HepG2 (cell line): ENCODE data around the gene COX4I2. TPM values are rescaled to one million over a fixed set of nuclear protein-coding genes. Genes with fewer than 3 reads are reported as not detected.

Source experiments
- AGO2 ChIP-seq: fragments of 200-400 bp; formaldehyde crosslinking; optimal IDR thresholded peaks from 2 replicates; pipeline ENCODE3; 2017; ENCODE audit warnings: mild to moderate bottlenecking, low read depth, low read length, moderate library complexity
- ARID4A ChIP-seq: sonication (generic); formaldehyde crosslinking; IDR thresholded peaks from 2 replicates; pipeline ENCODE4 v1.5.0; 2020; ENCODE audit warnings: mild to moderate bottlenecking, missing genetic modification reagents, borderline replicate concordance
- CEBPB ChIP-seq: IDR thresholded peaks from 2 replicates; pipeline ENCODE4 v1.6.1; 2011; ENCODE audit warnings: low read depth, low read length, improper control_type of control experiment, borderline replicate concordance
- HNF4G ChIP-seq, 2 experiments: sonication (generic) in 1 of 2; formaldehyde crosslinking in 1 of 2; IDR thresholded peaks; 2 replicates each; pipeline versions ENCODE4 v1.4.0 to v1.6.1; 2011 to 2020; ENCODE audit warnings: borderline replicate concordance in 2 of 2, low read depth in 2 of 2, mild to moderate bottlenecking in 2 of 2, low read length in 1 of 2, missing genetic modification reagents in 1 of 2, moderate library complexity in 1 of 2
- HOXA3 ChIP-seq: sonication (generic); formaldehyde crosslinking; IDR thresholded peaks from 2 replicates; pipeline ENCODE4 v1.5.0; 2020; ENCODE audit warnings: missing genetic modification reagents
- NFYC ChIP-seq: IDR thresholded peaks from 2 replicates; pipeline ENCODE4 v1.6.1; 2016; ENCODE audit warnings: missing genetic modification reagents, missing compliant biosample characterization
- POLR2AphosphoS5 ChIP-seq: IDR thresholded peaks from 2 replicates; pipeline ENCODE4 v1.6.1; 2012; ENCODE audit warnings: low read depth, low read length
- RBM22 ChIP-seq: fragments of 200-400 bp; formaldehyde crosslinking; optimal IDR thresholded peaks from 2 replicates; pipeline ENCODE3; 2017; ENCODE audit warnings: mild to moderate bottlenecking, low read length, moderate library complexity
- RBM39 ChIP-seq: fragments of 200-400 bp; formaldehyde crosslinking; IDR thresholded peaks from one replicate; pipeline ENCODE4 v1.6.1; 2018; ENCODE audit warnings: antibody characterized with exemption, mild to moderate bottlenecking, low read depth, low read length; ENCODE audit not compliant: poor library complexity, severe bottlenecking
- STAT5B ChIP-seq: sonication (generic); formaldehyde crosslinking; IDR thresholded peaks from 2 replicates; pipeline ENCODE4 v1.4.0; 2020; ENCODE audit warnings: missing genetic modification reagents
- TFAP4 ChIP-seq: sonication (generic); IDR thresholded peaks from 2 replicates; pipeline ENCODE4 v1.6.1; 2016; ENCODE audit warnings: low read depth, borderline replicate concordance
- ZIK1 ChIP-seq: sonication (generic); formaldehyde crosslinking; IDR thresholded peaks from 2 replicates; pipeline ENCODE4 v1.5.0; 2020; ENCODE audit warnings: mild to moderate bottlenecking, low read depth, missing genetic modification reagents, borderline replicate concordance
- ZNF207 ChIP-seq: fragments of 450-650 bp; IDR thresholded peaks from 2 replicates; pipeline ENCODE4 v1.6.1; 2016; ENCODE audit warnings: antibody characterized with exemption, borderline replicate concordance
- ZNF230 ChIP-seq: sonication (generic); formaldehyde crosslinking; IDR thresholded peaks from 2 replicates; pipeline ENCODE4 v1.4.0; 2020; ENCODE audit warnings: mild to moderate bottlenecking, missing genetic modification reagents
- ZNF343 ChIP-seq: sonication (generic); formaldehyde crosslinking; IDR thresholded peaks from 2 replicates; pipeline ENCODE4 v1.4.0; 2020; ENCODE audit warnings: mild to moderate bottlenecking, missing genetic modification reagents
- ZNF687 ChIP-seq: sonication (generic); formaldehyde crosslinking; IDR thresholded peaks from 2 replicates; pipeline ENCODE4 v1.5.1; 2020; ENCODE audit warnings: mild to moderate bottlenecking, missing genetic modification reagents, moderate library complexity
- ZNF776 ChIP-seq: sonication (generic); formaldehyde crosslinking; IDR thresholded peaks from 2 replicates; pipeline ENCODE4 v1.4.0; 2020; ENCODE audit warnings: mild to moderate bottlenecking, missing genetic modification reagents
- ZNF781 ChIP-seq: sonication (generic); formaldehyde crosslinking; IDR thresholded peaks from 2 replicates; pipeline ENCODE4 v1.5.1; 2020; ENCODE audit warnings: borderline replicate concordance, mild to moderate bottlenecking, missing genetic modification reagents; ENCODE audit errors: not compliant biosample characterization
- polyA plus RNA-seq, 8 experiments: library from polyadenylated mRNA; depleted of rRNA in 3 of 8; stranded (reverse) in 7 of 8; unstranded in 1 of 8; fragments of >200 nt; fragmentation: Illumina TruSeq in 4 of 8; extraction: Trizol in 4 of 8; gene quantifications; 2 replicates each; pipeline versions ENCODE4 v1.2.1 to v1.2.3, GENCODE V29; 2011 to 2016; ENCODE audit warnings: low read depth in 4 of 8, missing spikeins in 1 of 8, mixed read lengths in 1 of 8; ENCODE audit not compliant: insufficient read depth in 1 of 8
- total RNA-seq, 5 experiments: library from RNA; depleted of rRNA; stranded (reverse); fragments of >200 nt; fragmentation: Illumina TruSeq; extraction: Trizol; gene quantifications; 2 replicates each; pipeline ENCODE4 v1.2.3, GENCODE V29; 2016; ENCODE audit warnings: low read depth in 1 of 5

COX4I2 gene
- total and polyA plus RNA-seq, 2 of the 13 experiments (the other 11 are each of a cell fraction or from before 2014, with no cell fraction given), result 1.1 TPM; not detected in 1

GRCh38 chr20:31667315-31668285 is 29.9 kb downstream of the COX4I2 start (continued):
- peak; percentile 64 for TF ChIP-seq AGO2
- TF ChIP-seq ZNF781, result no peak
- TF ChIP-seq TFAP4, result no peak
- peak; percentile 26; the same call in 1 of the 2 replicates for TF ChIP-seq POLR2AphosphoS5
- no peak for TF ChIP-seq STAT5B (CRISPR knock-in tag)
- no peak for TF ChIP-seq HNF4G (IDR thresholded peaks at IDR 0.05; ENCODE audit: borderline replicate concordance, low read depth, low read length)
- TF ChIP-seq HNF4G (CRISPR knock-in tag; IDR thresholded peaks at IDR 0.05; ENCODE audit: borderline replicate concordance, low read depth), result no peak
- no peak for TF ChIP-seq ZNF207
- no peak for TF ChIP-seq NFYC
- TF ChIP-seq HOXA3 (CRISPR knock-in tag), result no peak
- 0 out of 2 replicates have a peak, but pooled peaks have one; percentile 15 for TF ChIP-seq ARID4A (CRISPR knock-in tag)
- peak; percentile 35 for TF ChIP-seq ZNF687 (CRISPR knock-in tag)
- TF ChIP-seq CEBPB, result no peak
- 0 out of 2 replicates have a peak, but pooled peaks have one; percentile 32 for TF ChIP-seq ZNF230
- no peak for TF ChIP-seq ZNF343 (CRISPR knock-in tag)
- TF ChIP-seq ZNF776, result 0 out of 2 replicates have a peak, but pooled peaks have one; percentile 30
- TF ChIP-seq RBM22, result peak; percentile 96
- no peak for TF ChIP-seq ZIK1 (CRISPR knock-in tag)
- no peak for TF ChIP-seq RBM39
